SK-N-MC (cell line): Measurements from ENCODE around the gene NUDT6.

Experiments used
- EZH2 ChIP-seq: fragments of 200-600 bp; sonication (generic); IDR thresholded peaks from one replicate; pipeline ENCODE4 v1.6.1; 2017; ENCODE audit warnings: antibody characterized with exemption
- FOXP2 ChIP-seq: optimal IDR thresholded peaks from 2 replicates; pipeline ENCODE3; 2011; ENCODE audit warnings: mild to moderate bottlenecking, moderate library complexity; ENCODE audit not compliant: insufficient read depth; ENCODE audit errors: extremely low read length, control extremely low read depth
- POLR2AphosphoS5 ChIP-seq: IDR thresholded peaks from 2 replicates; pipeline ENCODE4 v1.6.1; 2012; ENCODE audit warnings: mild to moderate bottlenecking, low read depth, low read length, borderline replicate concordance

- TF ChIP-seq EZH2: no peak
- TF ChIP-seq POLR2AphosphoS5: no peak
- TF ChIP-seq FOXP2: no peak
Observed at GRCh38 chr4:122894827-122895226, 27.6 kb downstream of the NUDT6 start.
